Measurements from ENCODE around the gene CTNNA3. TPM values are rescaled to one million over a fixed set of nuclear protein-coding genes. Genes with fewer than 3 reads are reported as not detected.

Gene CTNNA3
- polyA plus RNA-seq, 1 donor from 2014 or later = 0.14 TPM

- Histone ChIP-seq H3F3A (ENCODE audit: insufficient read depth, low read length, poor library complexity, severe bottlenecking) (no peaks in the 10 kb centered on the region), H3K36me3 (ENCODE audit: insufficient read depth, low read length) (no peaks in the 10 kb centered on the region), H2AFZ (ENCODE audit: low read depth, low read length) (no peak overlapping the region), H3K79me2 (replicated peaks; ENCODE audit: insufficient read depth, low read length) (no peaks in the 10 kb centered on the region), H3K4me2 (ENCODE audit: low read length) (no peak overlapping the region), H3K9me2 (ENCODE audit: insufficient read depth, low read length) (no peaks in the 10 kb centered on the region), H3K4me3 (ENCODE audit: low read length) (no peak overlapping the region), H4K20me1 (ENCODE audit: insufficient read depth) (no peaks in the 10 kb centered on the region), H3K9ac (ENCODE audit: low read length) (no peak overlapping the region), H3K27ac (ENCODE audit: low read length) (no peak overlapping the region), H3K9me3 (ENCODE audit: low read length) (no peaks in the 10 kb centered on the region), H3K27me3 (ENCODE audit: insufficient read depth, low read depth, low read length) (no peaks in the 10 kb centered on the region)
- TF ChIP-seq POLR2AphosphoS5 (IDR thresholded peaks at IDR 0.05) = no peak
- no peak for TF ChIP-seq EP300 (conservative IDR thresholded peaks at IDR 0.05; ENCODE audit: poor library complexity, severe bottlenecking)
- TF ChIP-seq SMC3 (conservative IDR thresholded peaks at IDR 0.05; ENCODE audit: poor library complexity) = no peak
- TF ChIP-seq RAD21 (conservative IDR thresholded peaks at IDR 0.05) = no peak
- TF ChIP-seq TAF1 (IDR thresholded peaks at IDR 0.05; ENCODE audit: low read depth) = no peak
- TF ChIP-seq REST (IDR thresholded peaks at IDR 0.05; ENCODE audit: borderline replicate concordance) = no peak
- no peak for TF ChIP-seq MXI1 (conservative IDR thresholded peaks at IDR 0.05; ENCODE audit: poor library complexity, severe bottlenecking)
- TF ChIP-seq CTCF (IDR thresholded peaks at IDR 0.05; ENCODE audit: poor library complexity, severe bottlenecking) = no peak
- no peak for TF ChIP-seq EZH2 (IDR thresholded peaks at IDR 0.05; ENCODE audit: borderline replicate concordance, insufficient read depth, low read length, poor library complexity, severe bottlenecking)
Measured at GRCh38 chr10:66752714-66753113, 943.3 kb downstream of the CTNNA3 start.

- Histone ChIP-seq H3K4me2 (ENCODE audit: low read length) (no peak overlapping the region), H3K9me2 (ENCODE audit: insufficient read depth, low read length) (no peaks in the 10 kb centered on the region), H3K9ac (ENCODE audit: low read length) (no peak overlapping the region), H3F3A (ENCODE audit: insufficient read depth, low read length, poor library complexity, severe bottlenecking) (no peaks in the 10 kb centered on the region), H3K4me3 (ENCODE audit: low read length) (no peak overlapping the region), H3K27me3 (ENCODE audit: insufficient read depth, low read depth, low read length) (no peaks in the 10 kb centered on the region), H3K79me2 (replicated peaks; ENCODE audit: insufficient read depth, low read length) (no peaks in the 10 kb centered on the region), H3K27ac (ENCODE audit: low read length) (no peak overlapping the region), H2AFZ (ENCODE audit: low read depth, low read length) (no peak overlapping the region), H3K36me3 (ENCODE audit: insufficient read depth, low read length) (no peaks in the 10 kb centered on the region), H3K9me3 (ENCODE audit: low read length) (no peaks in the 10 kb centered on the region), H4K20me1 (ENCODE audit: insufficient read depth) (no peaks in the 10 kb centered on the region)
- TF ChIP-seq REST (IDR thresholded peaks at IDR 0.05; ENCODE audit: borderline replicate concordance) = no peak
- TF ChIP-seq RAD21 (conservative IDR thresholded peaks at IDR 0.05) = peak; percentile 38
- no peak for TF ChIP-seq TAF1 (IDR thresholded peaks at IDR 0.05; ENCODE audit: low read depth)
- TF ChIP-seq EZH2 (IDR thresholded peaks at IDR 0.05; ENCODE audit: borderline replicate concordance, insufficient read depth, low read length, poor library complexity, severe bottlenecking) = no peak
- TF ChIP-seq CTCF (IDR thresholded peaks at IDR 0.05; ENCODE audit: poor library complexity, severe bottlenecking) = peak; percentile 41
- no peak for TF ChIP-seq EP300 (conservative IDR thresholded peaks at IDR 0.05; ENCODE audit: poor library complexity, severe bottlenecking)
- no peak for TF ChIP-seq SMC3 (conservative IDR thresholded peaks at IDR 0.05; ENCODE audit: poor library complexity)
- no peak for TF ChIP-seq MXI1 (conservative IDR thresholded peaks at IDR 0.05; ENCODE audit: poor library complexity, severe bottlenecking)
- no peak for TF ChIP-seq POLR2AphosphoS5 (IDR thresholded peaks at IDR 0.05)
Measured at GRCh38 chr10:66748217-66748616, 947.8 kb downstream of the CTNNA3 start.
